IPS-18c (cell line): ENCODE data around the gene SEPTIN5.

ENCODE experiments used
- H3K4me3 ChIP-seq: 2 replicates; pipeline ENCODE4 v1.7.0; 2013; ENCODE audit warnings: low read depth, mild to moderate bottlenecking, low read length, moderate library complexity; ENCODE audit not compliant: insufficient read depth
- H3K9me3 ChIP-seq: one replicate; pipeline ENCODE4 v1.6.1; 2013; ENCODE audit warnings: mild to moderate bottlenecking, low read length, moderate library complexity; ENCODE audit not compliant: control insufficient read depth, insufficient read depth

SEPTIN5 gene

GRCh38 chr22:19769393-19769715 is 55.1 kb downstream of the SEPTIN5 start:
- Histone ChIP-seq H3K9me3 (no peaks in the 10 kb centered on the region), H3K4me3 (no peak overlapping the region)

- Histone ChIP-seq H3K4me3 (no peak overlapping the region), H3K9me3 (no peaks in the 10 kb centered on the region)
Observed at GRCh38 chr22:19770349-19771220, 56.3 kb downstream of the SEPTIN5 start.

GRCh38 chr22:19772422-19772672 is 58.0 kb downstream of the SEPTIN5 start:
- Histone ChIP-seq H3K4me3 (no peak overlapping the region), H3K9me3 (no peaks in the 10 kb centered on the region)
